Skeletal muscle satellite cell (primary cell): ENCODE results near the gene MICA.
"Not testable (repeated sequence)": the region's sequence is repeated elsewhere in the genome, so short reads cannot be mapped to it uniquely, and the experiment has no call there.

ENCODE experiments used
- H3K27me3 ChIP-seq: 2 replicates; pipeline ENCODE4 v1.7.0; 2013; ENCODE audit warnings: low read length; ENCODE audit not compliant: control insufficient read depth, insufficient read depth
- H3K36me3 ChIP-seq: 2 replicates; pipeline ENCODE4 v1.7.0; 2013; ENCODE audit warnings: mild to moderate bottlenecking, control low read depth, low read length; ENCODE audit not compliant: insufficient read depth
- H3K4me1 ChIP-seq: 2 replicates; pipeline ENCODE4 v1.7.0; 2013; ENCODE audit warnings: low read length; ENCODE audit not compliant: control insufficient read depth, insufficient read depth
- H3K4me2 ChIP-seq: 2 replicates; pipeline ENCODE4 v1.7.0; 2013; ENCODE audit warnings: mild to moderate bottlenecking, low read length
- H3K4me3 ChIP-seq: 2 replicates; pipeline ENCODE4 v1.7.0; 2013; ENCODE audit warnings: low read length
- H3K9ac ChIP-seq: 2 replicates; pipeline ENCODE4 v1.7.0; 2013; ENCODE audit warnings: mild to moderate bottlenecking, low read depth, low read length, moderate library complexity
- H3K9me3 ChIP-seq: replicated peaks from 2 replicates; pipeline ENCODE4 v1.7.0; 2013; ENCODE audit warnings: mild to moderate bottlenecking, control low read depth, low read length

MICA gene

DNA sequence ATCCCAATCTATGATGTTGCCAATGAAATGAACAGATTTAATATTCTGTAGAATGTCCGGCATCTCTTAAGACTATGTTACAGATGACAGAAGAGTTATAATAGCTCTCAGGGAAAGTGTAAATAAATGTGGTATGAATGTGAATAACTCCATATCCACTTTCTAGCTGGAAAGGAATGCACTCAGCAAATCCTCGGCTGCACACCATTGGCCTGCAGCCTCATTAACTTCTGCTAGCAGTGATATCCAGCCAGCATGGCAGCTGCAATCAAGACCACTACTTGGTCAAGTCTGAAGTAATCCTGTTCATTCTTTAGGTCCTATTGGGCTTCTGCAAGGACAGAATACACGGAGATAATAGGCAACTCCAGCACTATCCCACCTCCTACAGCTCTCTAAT lies 17.3 kb upstream of the MICA start:
- no peak overlapping the region for H3K9ac ChIP-seq
- no peaks in the 10 kb centered on the region for H3K9me3 ChIP-seq
- H3K4me2 ChIP-seq: no peak overlapping the region
- H3K4me3 ChIP-seq: no peak overlapping the region
- no peaks in the 10 kb centered on the region for H3K4me1 ChIP-seq
- H3K27me3 ChIP-seq: peaks cover 15% of the 10 kb centered on the region
- no peaks in the 10 kb centered on the region for H3K36me3 ChIP-seq

DNA sequence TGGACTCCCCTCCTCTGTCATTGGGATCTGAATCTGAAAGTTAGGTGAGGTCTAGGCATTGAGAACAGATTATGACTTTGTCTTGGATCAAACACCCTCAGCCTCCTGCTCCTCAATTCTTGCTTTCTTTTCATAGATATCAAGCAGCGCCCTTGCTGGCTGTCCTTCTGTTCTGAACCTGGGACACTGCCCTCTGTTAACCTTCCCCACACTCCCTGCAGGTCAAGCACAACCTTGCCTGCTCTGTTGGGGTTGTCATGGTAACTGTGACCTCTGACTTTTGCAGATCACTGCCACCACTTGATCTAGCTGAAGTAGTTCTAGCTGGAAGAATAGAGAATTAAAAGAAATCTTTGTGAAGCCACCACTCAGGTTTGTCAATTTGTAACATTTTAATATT lies 16.4 kb upstream of the MICA start:
- no peaks in the 10 kb centered on the region for H3K9me3 ChIP-seq
- H3K4me1 ChIP-seq: no peaks in the 10 kb centered on the region
- no peak overlapping the region for H3K4me2 ChIP-seq
- H3K27me3 ChIP-seq: peaks cover 7% of the 10 kb centered on the region
- no peaks in the 10 kb centered on the region for H3K36me3 ChIP-seq
- no peak overlapping the region for H3K9ac ChIP-seq
- no peak overlapping the region for H3K4me3 ChIP-seq

GRCh38 chr6:31388916-31389801 lies 14.2 kb upstream of the MICA start:
- H3K4me1 ChIP-seq, H3K9me3 ChIP-seq, H3K27me3 ChIP-seq, H3K9ac ChIP-seq, H3K4me2 ChIP-seq, H3K36me3 ChIP-seq, H3K4me3 ChIP-seq: not testable (repeated sequence)

- not testable (repeated sequence) for H3K4me3 ChIP-seq, H3K27me3 ChIP-seq, H3K4me1 ChIP-seq, H3K4me2 ChIP-seq, H3K9ac ChIP-seq, H3K36me3 ChIP-seq, H3K9me3 ChIP-seq
These were observed 13.6 kb upstream of the MICA start for GRCh38 chr6:31389802-31390132.

- no peaks in the 10 kb centered on the region for H3K9me3 ChIP-seq
- H3K36me3 ChIP-seq: no peaks in the 10 kb centered on the region
- H3K4me2 ChIP-seq: no peak overlapping the region
- H3K9ac ChIP-seq: no peak overlapping the region
- H3K4me1 ChIP-seq: peaks cover 11% of the 10 kb centered on the region
- H3K4me3 ChIP-seq: no peak overlapping the region
- no peaks in the 10 kb centered on the region for H3K27me3 ChIP-seq
These were observed 9.5 kb upstream of the MICA start for GRCh38 chr6:31393932-31394331.

DNA sequence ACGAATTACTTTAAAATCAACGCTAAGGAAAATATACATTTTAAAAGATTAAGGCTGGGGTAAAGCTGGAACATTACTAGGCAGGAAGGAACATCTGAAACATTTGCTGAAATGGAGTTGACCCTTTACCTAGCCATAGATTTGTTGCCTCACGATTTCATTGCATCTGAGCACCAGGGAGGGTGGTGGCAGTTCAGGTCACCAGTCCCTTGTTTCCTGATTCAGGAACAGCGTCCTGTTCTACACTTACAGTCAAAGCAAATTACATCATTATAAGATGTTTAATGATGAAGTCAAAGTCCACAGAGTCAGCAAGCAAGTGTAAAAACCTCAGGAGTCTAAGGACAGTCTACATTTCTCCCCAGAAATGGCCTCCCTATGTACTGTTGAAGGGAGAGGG lies 9.0 kb upstream of the MICA start:
- H3K4me3 ChIP-seq: no peak overlapping the region
- H3K4me1 ChIP-seq: peaks cover 13% of the 10 kb centered on the region
- H3K9ac ChIP-seq: no peak overlapping the region
- H3K9me3 ChIP-seq: no peaks in the 10 kb centered on the region
- no peaks in the 10 kb centered on the region for H3K27me3 ChIP-seq
- no peak overlapping the region for H3K4me2 ChIP-seq
- H3K36me3 ChIP-seq: no peaks in the 10 kb centered on the region

DNA sequence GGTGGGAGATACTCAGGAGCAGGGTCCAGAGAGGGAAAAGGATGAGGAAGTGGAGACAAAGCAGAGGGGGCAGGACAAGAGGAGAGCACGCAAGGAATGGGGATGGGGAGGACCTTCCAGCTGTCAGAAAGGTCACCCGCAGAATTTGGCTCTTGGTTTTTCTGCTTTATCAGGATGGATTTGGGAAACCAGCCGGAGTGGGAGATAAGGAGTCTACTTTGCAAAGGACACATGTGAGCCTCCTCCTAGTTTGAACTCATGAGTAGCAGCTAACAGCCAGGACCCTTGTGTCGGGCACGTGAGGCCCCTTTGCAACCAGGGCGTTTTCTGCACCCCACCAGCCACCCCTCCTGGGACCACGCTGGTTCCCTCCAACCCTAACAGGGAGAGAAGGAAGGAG lies 7.6 kb upstream of the MICA start:
- no peak overlapping the region for H3K9ac ChIP-seq
- H3K4me3 ChIP-seq: no peak overlapping the region

GRCh38 chr6:31396422-31397152 lies 6.8 kb upstream of the MICA start:
- Histone ChIP-seq H3K4me3 (peak overlapping the region; percentile 22), H3K36me3 (no peaks in the 10 kb centered on the region), H3K4me1 (peaks cover 13% of the 10 kb centered on the region), H3K9me3 (no peaks in the 10 kb centered on the region), H3K27me3 (no peaks in the 10 kb centered on the region), H3K9ac (no peak overlapping the region), H3K4me2 (peak overlapping the region; percentile 64)

More for the DNA sequence above, 7.6 kb upstream of the MICA start:
- Histone ChIP-seq H3K27me3 (no peaks in the 10 kb centered on the region), H3K4me1 (peaks cover 13% of the 10 kb centered on the region), H3K9me3 (no peaks in the 10 kb centered on the region), H3K4me2 (no peak overlapping the region), H3K36me3 (no peaks in the 10 kb centered on the region)

GRCh38 chr6:31397153-31397499 lies 6.3 kb upstream of the MICA start:
- Histone ChIP-seq H3K4me1 (peaks cover 19% of the 10 kb centered on the region), H3K4me2 (peak overlapping the region; percentile 64)
- not testable (repeated sequence) for H3K4me3 ChIP-seq, H3K9ac ChIP-seq, H3K27me3 ChIP-seq, H3K9me3 ChIP-seq, H3K36me3 ChIP-seq

GRCh38 chr6:31397901-31398525 lies 5.4 kb upstream of the MICA start:
- Histone ChIP-seq H3K9ac (no peak overlapping the region), H3K36me3 (no peaks in the 10 kb centered on the region), H3K9me3 (no peaks in the 10 kb centered on the region), H3K27me3 (no peaks in the 10 kb centered on the region), H3K4me1 (peaks cover 27% of the 10 kb centered on the region), H3K4me3 (no peak overlapping the region), H3K4me2 (peak overlapping the region; percentile 99)

- Histone ChIP-seq H3K36me3 (no peaks in the 10 kb centered on the region), H3K4me1 (peaks cover 37% of the 10 kb centered on the region), H3K27me3 (no peaks in the 10 kb centered on the region)
These were observed 3.6 kb upstream of the MICA start for GRCh38 chr6:31399589-31400466.

More at GRCh38 chr6:31399589-31400466, 3.6 kb upstream of the MICA start:
- H3K9me3 ChIP-seq: no peaks in the 10 kb centered on the region
- H3K9ac ChIP-seq: peak overlapping the region; percentile 90
- peak overlapping the region; percentile 73 for H3K4me3 ChIP-seq
- peak overlapping the region; percentile 99 for H3K4me2 ChIP-seq
